Nephron progenitor cell (in vitro differentiated cells): ENCODE results near the gene BAIAP2L1.

Experiments used
- DNase-seq: peaks from one replicate; pipeline ENCODE4 v3.0.0; 2021
- H3K27ac Mint-ChIP-seq: 2 replicates; pipeline ENCODE4 v1.8.0; 2021; ENCODE audit warnings: mild to moderate bottlenecking, moderate library complexity, mixed read lengths
- H3K27me3 Mint-ChIP-seq: 2 replicates; pipeline ENCODE4 v1.8.0; 2021; ENCODE audit warnings: mild to moderate bottlenecking, low read depth, mixed read lengths; ENCODE audit not compliant: poor library complexity
- H3K36me3 Mint-ChIP-seq: 2 replicates; pipeline ENCODE4 v1.8.0; 2021; ENCODE audit warnings: low read depth, mixed read lengths
- H3K4me1 Mint-ChIP-seq: 2 replicates; pipeline ENCODE4 v1.8.0; 2021; ENCODE audit warnings: mixed read lengths
- H3K4me3 Mint-ChIP-seq: 2 replicates; pipeline ENCODE4 v1.8.0; 2021; ENCODE audit warnings: mild to moderate bottlenecking, moderate library complexity, mixed read lengths
- H3K9me3 Mint-ChIP-seq: 2 replicates; pipeline ENCODE4 v1.8.0; 2021; ENCODE audit warnings: mild to moderate bottlenecking, moderate library complexity, mixed read lengths
- CTCF ChIP-seq: fragments of 200-600 bp; sonication (generic); IDR thresholded peaks from 2 replicates; pipeline ENCODE4 v1.5.0; 2021; ENCODE audit warnings: antibody characterized with exemption

BAIAP2L1 gene

GRCh38 chr7:98355250-98355538 is 45.7 kb downstream of the BAIAP2L1 start:
- Mint-ChIP-seq H3K27ac (no peak overlapping the region), H3K4me3 (no peak overlapping the region), H3K36me3 (peaks cover 41% of the 10 kb centered on the region), H3K4me1 (peaks cover 12% of the 10 kb centered on the region), H3K27me3 (peaks cover 2% of the 10 kb centered on the region), H3K9me3 (no peaks in the 10 kb centered on the region)
- no peak for DNase-seq
- TF ChIP-seq CTCF: no peak

GRCh38 chr7:98354511-98355249 is 46.2 kb downstream of the BAIAP2L1 start:
- TF ChIP-seq CTCF: no peak
- no peaks in the 10 kb centered on the region for H3K27me3 Mint-ChIP-seq
- H3K9me3 Mint-ChIP-seq: no peaks in the 10 kb centered on the region
- DNase-seq: no peak
- peak overlapping the region; percentile 82 for H3K27ac Mint-ChIP-seq
- no peak overlapping the region for H3K4me3 Mint-ChIP-seq
- peaks cover 45% of the 10 kb centered on the region for H3K36me3 Mint-ChIP-seq
- peaks cover 17% of the 10 kb centered on the region for H3K4me1 Mint-ChIP-seq

GRCh38 chr7:98354052-98354451 is 46.8 kb downstream of the BAIAP2L1 start:
- TF ChIP-seq CTCF: no peak
- no peak for DNase-seq
- H3K4me3 Mint-ChIP-seq: no peak overlapping the region
- H3K9me3 Mint-ChIP-seq: no peaks in the 10 kb centered on the region
- H3K4me1 Mint-ChIP-seq: peaks cover 17% of the 10 kb centered on the region
- H3K27ac Mint-ChIP-seq: peak overlapping the region; percentile 82
- no peaks in the 10 kb centered on the region for H3K27me3 Mint-ChIP-seq
- H3K36me3 Mint-ChIP-seq: peaks cover 48% of the 10 kb centered on the region

- no peak for DNase-seq
- H3K27me3 Mint-ChIP-seq: no peaks in the 10 kb centered on the region
- peaks cover 45% of the 10 kb centered on the region for H3K36me3 Mint-ChIP-seq
- peaks cover 21% of the 10 kb centered on the region for H3K4me1 Mint-ChIP-seq
- H3K4me3 Mint-ChIP-seq: no peak overlapping the region
- peak overlapping the region; percentile 51 for H3K27ac Mint-ChIP-seq
- TF ChIP-seq CTCF: no peak
- H3K9me3 Mint-ChIP-seq: no peaks in the 10 kb centered on the region
Observed at GRCh38 chr7:98352621-98353020, 48.3 kb downstream of the BAIAP2L1 start.

- Mint-ChIP-seq H3K9me3 (no peaks in the 10 kb centered on the region), H3K4me3 (no peak overlapping the region), H3K4me1 (peaks cover 29% of the 10 kb centered on the region), H3K27me3 (no peaks in the 10 kb centered on the region), H3K36me3 (peaks cover 44% of the 10 kb centered on the region), H3K27ac (no peak overlapping the region)
- no peak for TF ChIP-seq CTCF
- no peak for DNase-seq
Observed at GRCh38 chr7:98351136-98351535, 49.8 kb downstream of the BAIAP2L1 start.

GRCh38 chr7:98348726-98349474 is 52.0 kb downstream of the BAIAP2L1 start:
- H3K36me3 Mint-ChIP-seq: peaks cover 35% of the 10 kb centered on the region
- H3K4me1 Mint-ChIP-seq: peaks cover 17% of the 10 kb centered on the region
- H3K4me3 Mint-ChIP-seq: no peak overlapping the region
- H3K27me3 Mint-ChIP-seq: no peaks in the 10 kb centered on the region
- H3K9me3 Mint-ChIP-seq: no peaks in the 10 kb centered on the region
- no peak for TF ChIP-seq CTCF
- no peak overlapping the region for H3K27ac Mint-ChIP-seq
- DNase-seq: no peak
